ENCODE results near the gene TNFRSF4. TPM values are rescaled to one million over a fixed set of nuclear protein-coding genes. Genes with fewer than 3 reads are reported as not detected.
A peak's percentile ranks its signal among the peaks of the same experiment; 100 is the strongest.

Gene TNFRSF4
- total and polyA plus RNA-seq, 4 donors = 1.0 to 3.5 (median 1.6) TPM; not detected in 1

DNA sequence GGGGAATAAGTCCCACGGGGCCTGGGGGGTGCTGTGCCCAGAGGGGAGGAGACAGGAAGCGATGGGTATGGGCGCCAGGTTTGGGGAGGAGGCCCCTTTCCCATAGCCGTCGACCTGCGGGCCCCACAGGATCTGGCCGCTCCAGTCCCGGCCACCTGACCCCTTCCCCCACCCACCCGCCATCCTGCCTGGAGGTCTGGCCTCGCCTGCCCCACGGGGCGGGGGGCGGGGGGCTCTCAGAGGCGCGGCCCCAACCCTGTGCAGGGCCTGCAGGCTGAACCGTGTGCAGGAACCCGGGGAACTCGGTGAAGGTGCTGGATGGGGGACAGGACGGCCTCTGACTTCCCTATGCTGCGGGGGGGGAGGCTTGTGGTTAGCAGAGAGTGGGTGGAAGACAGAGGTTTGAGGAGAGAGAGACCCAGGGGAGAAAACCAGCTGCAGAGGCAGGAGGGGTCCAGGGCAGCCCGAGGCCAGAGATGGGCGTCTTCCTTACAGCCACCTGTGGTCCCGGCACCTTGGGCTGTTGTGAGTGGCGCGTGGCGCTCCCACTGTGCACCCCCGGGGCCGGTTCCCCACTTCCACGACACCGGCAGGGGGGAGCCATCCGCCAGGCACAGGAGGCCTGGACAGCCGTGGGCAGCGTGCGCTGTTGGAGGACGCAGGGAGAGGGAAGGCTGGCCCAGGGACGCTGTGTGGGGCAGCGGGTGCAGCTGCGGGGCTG is 5.1 kb downstream of the TNFRSF4 start:
- ATAC-seq (ENCODE audit: low FRiP score) = no peak
- WGBS, 2 donors = 66 to 70% methylated on average over 37 to 38 of the region's 38 CpGs
- Histone ChIP-seq H3K36me3 (ENCODE audit: control insufficient read depth in 1 of 2, insufficient read depth in 2 of 2, low read length in 1 of 2) (no peaks in the 10 kb centered on the region), H3K27ac (ENCODE audit: low read depth in 1 of 2, low read length in 2 of 2) (no peak overlapping the region), H3K9me3 (ENCODE audit: control insufficient read depth, low read length) (no peaks in the 10 kb centered on the region), H3K27me3 (ENCODE audit: control insufficient read depth in 1 of 2, insufficient read depth in 2 of 2, low read length in 1 of 2) (no peaks in the 10 kb centered on the region), H3K4me3 (ENCODE audit: low read length in 2 of 2) (no peak overlapping the region), H3K4me1 (ENCODE audit: control insufficient read depth in 1 of 2, insufficient read depth in 2 of 2, low read length in 2 of 2) (no peaks in the 10 kb centered on the region)
- peak; percentile 45 to 69 for DNase-seq
- intact Hi-C loops (cut with DNase I) = no loop called here

DNA sequence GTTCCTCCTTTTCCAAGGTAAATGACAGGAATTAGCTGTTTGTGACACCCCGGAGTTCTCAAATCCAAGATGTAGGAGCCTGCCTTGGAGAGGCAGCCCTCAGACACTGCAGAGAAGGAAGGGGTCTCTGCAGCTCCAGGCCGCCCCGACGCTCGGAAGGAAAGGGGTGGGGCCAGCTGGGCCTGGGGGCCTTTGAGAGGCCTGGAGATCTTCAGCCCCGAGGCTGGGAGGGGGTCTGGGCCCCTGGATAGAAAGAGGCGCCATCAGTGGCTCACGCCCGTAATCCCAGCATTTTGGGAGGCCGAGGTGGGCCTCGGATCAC is 6.4 kb downstream of the TNFRSF4 start:
- Histone ChIP-seq H3K36me3 (ENCODE audit: control insufficient read depth in 1 of 2, insufficient read depth in 2 of 2, low read length in 1 of 2) (no peaks in the 10 kb centered on the region), H3K27ac (ENCODE audit: low read depth in 1 of 2, low read length in 2 of 2) (no peak overlapping the region), H3K27me3 (ENCODE audit: control insufficient read depth in 1 of 2, insufficient read depth in 2 of 2, low read length in 1 of 2) (no peaks in the 10 kb centered on the region), H3K4me1 (ENCODE audit: control insufficient read depth in 1 of 2, insufficient read depth in 2 of 2, low read length in 2 of 2) (no peaks in the 10 kb centered on the region), H3K9me3 (ENCODE audit: control insufficient read depth, low read length) (no peaks in the 10 kb centered on the region), H3K4me3 (ENCODE audit: low read length in 2 of 2) (no peak overlapping the region)
- 64% methylated on average over 11 of the region's 11 CpGs for WGBS, 2 donors
- ATAC-seq (ENCODE audit: low FRiP score) (no peak), DNase-seq (peak; percentile 35 to 70)
- intact Hi-C loops (cut with DNase I) = no loop called here

DNA sequence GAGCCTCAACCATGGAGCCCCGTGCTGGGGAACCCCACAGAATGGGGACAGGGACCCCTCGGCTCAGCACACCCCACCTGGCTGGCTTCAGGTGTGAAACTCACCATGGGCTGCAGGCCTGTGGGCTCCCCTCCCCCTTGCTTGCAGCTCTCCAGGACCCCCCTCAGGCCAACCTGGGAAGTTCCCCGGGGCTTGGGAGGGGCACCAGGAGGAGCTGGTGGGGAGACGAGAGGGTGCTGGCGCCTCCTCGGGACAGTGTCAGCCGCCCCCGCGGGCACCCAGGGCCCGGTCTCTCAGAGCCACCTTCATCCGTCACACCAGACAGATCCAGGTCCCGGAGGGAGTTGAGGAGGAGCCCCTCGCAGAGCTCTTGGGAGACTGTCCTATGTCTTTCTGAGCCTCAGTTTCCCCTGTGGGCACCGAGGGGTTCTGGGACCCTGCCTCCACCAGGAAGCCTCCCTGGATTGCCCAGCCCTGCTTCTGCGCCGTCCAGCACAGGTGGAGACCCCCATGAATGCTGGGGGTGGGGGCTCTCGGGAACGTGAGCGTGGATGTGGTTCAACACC is 6.9 kb downstream of the TNFRSF4 start:
- peak; percentile 41 to 68 for DNase-seq
- H3K4me1 ChIP-seq (ENCODE audit: control insufficient read depth in 1 of 2, insufficient read depth in 2 of 2, low read length in 2 of 2) = no peaks in the 10 kb centered on the region
- intact Hi-C loops (cut with DNase I) = no loop called here
- H3K9me3 ChIP-seq (ENCODE audit: control insufficient read depth, low read length) = no peaks in the 10 kb centered on the region
- H3K36me3 ChIP-seq (ENCODE audit: control insufficient read depth in 1 of 2, insufficient read depth in 2 of 2, low read length in 1 of 2) = no peaks in the 10 kb centered on the region
- WGBS, 2 donors = 53 to 57% methylated on average over 17 to 19 of the region's 19 CpGs
- no peak overlapping the region for H3K4me3 ChIP-seq (ENCODE audit: low read length in 2 of 2)
- H3K27ac ChIP-seq (ENCODE audit: low read depth in 1 of 2, low read length in 2 of 2) = no peak overlapping the region
- no peak for ATAC-seq (ENCODE audit: low FRiP score)
- H3K27me3 ChIP-seq (ENCODE audit: control insufficient read depth in 1 of 2, insufficient read depth in 2 of 2, low read length in 1 of 2) = no peaks in the 10 kb centered on the region

DNA sequence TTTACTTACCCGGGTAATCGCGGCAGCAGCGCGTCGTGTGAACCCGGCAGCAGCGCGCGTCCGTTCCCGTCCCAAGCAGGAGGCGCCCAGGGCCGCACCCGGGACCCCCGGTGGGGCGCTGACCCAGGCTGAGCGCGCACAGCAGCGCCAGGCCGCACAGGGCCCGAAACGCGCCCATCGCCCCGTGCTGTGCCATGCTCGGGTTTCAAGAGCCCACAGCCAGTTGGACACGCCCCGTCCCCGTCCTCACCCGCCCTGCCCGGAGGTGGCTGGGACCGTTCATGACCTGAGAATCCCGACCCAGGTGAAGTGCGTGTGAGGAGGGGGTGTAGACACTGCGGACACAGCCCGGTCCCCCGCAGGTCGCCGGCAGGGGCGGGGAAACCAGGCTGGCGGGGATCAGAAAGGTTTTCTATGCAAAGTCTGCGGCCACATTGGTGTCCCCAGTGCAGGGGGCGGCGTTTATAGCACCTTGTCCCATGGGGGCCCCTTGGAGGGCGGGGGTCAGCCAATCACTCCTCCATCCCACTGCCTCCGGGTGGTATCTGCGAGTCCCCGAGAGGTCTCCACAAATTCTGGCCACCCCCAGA is 7.5 kb downstream of the TNFRSF4 start, which contains the start of gene TNFRSF18:
TSS of gene TNFRSF18 (minus strand) at position 217 of the 590 bp plus-strand sequence. CDS start at position 196, 21 bp downstream.
- Histone ChIP-seq H3K9me3 (ENCODE audit: control insufficient read depth, low read length) (no peaks in the 10 kb centered on the region), H3K4me1 (ENCODE audit: control insufficient read depth in 1 of 2, insufficient read depth in 2 of 2, low read length in 2 of 2) (no peaks in the 10 kb centered on the region), H3K27ac (ENCODE audit: low read depth in 1 of 2, low read length in 2 of 2) (no peak within 1 kb of the TSS), H3K36me3 (ENCODE audit: control insufficient read depth in 1 of 2, insufficient read depth in 2 of 2, low read length in 1 of 2) (no peaks in the 10 kb centered on the region), H3K4me3 (ENCODE audit: low read length in 2 of 2) (no peak within 1 kb of the TSS), H3K27me3 (ENCODE audit: control insufficient read depth in 1 of 2, insufficient read depth in 2 of 2, low read length in 1 of 2) (no peaks in the 10 kb centered on the region)
- intact Hi-C loops (cut with DNase I) = no loop called here
- WGBS, 2 donors = 4 to 5% methylated on average over 47 to 49 of the region's 49 CpGs
- ATAC-seq (ENCODE audit: low FRiP score) = no peak
- DNase-seq = peak; percentile 45 to 76

DNA sequence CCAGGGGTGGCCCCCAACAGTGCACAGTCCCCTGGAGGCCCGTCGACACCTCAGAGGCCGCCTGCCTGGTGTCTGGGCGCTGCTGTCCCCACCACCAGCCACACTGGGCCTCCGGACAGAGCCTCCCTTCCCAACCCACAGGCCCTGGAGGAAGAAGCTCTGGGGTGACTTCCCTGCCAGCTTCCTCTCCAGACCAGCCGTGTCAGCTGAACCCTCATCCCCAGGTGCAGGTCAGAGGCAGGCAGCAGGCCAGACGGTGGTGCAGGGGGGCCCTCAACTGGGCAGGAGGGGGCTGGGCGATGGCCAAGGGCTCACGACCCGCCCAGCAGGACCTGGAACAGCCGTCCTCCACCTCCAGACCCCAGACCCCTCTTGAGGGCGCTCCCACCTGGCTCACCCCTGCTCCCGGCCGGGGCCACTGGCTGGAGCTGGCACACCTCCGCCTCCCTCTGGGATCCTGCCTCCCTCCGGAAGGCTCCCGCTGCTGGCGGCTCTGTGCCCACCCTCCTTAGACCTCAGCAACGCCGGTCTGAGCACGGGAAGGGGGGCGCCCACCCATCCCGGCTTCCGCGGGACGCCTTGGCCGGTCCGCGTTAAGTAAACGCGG is 8.1 kb downstream of the TNFRSF4 start:
- intact Hi-C loops (cut with DNase I) = no loop called here
- H3K4me1 ChIP-seq (ENCODE audit: control insufficient read depth in 1 of 2, insufficient read depth in 2 of 2, low read length in 2 of 2) = no peaks in the 10 kb centered on the region
- no peak overlapping the region for H3K4me3 ChIP-seq (ENCODE audit: low read length in 2 of 2)
- no peaks in the 10 kb centered on the region for H3K9me3 ChIP-seq (ENCODE audit: control insufficient read depth, low read length)
- H3K36me3 ChIP-seq (ENCODE audit: control insufficient read depth in 1 of 2, insufficient read depth in 2 of 2, low read length in 1 of 2) = no peaks in the 10 kb centered on the region
- no peak overlapping the region for H3K27ac ChIP-seq (ENCODE audit: low read depth in 1 of 2, low read length in 2 of 2)
- WGBS, 2 donors = 31 to 35% methylated on average over 27 to 31 of the region's 31 CpGs
- DNase-seq = peak; percentile 40 to 67
- no peak for ATAC-seq (ENCODE audit: low FRiP score)
- H3K27me3 ChIP-seq (ENCODE audit: control insufficient read depth in 1 of 2, insufficient read depth in 2 of 2, low read length in 1 of 2) = no peaks in the 10 kb centered on the region

DNA sequence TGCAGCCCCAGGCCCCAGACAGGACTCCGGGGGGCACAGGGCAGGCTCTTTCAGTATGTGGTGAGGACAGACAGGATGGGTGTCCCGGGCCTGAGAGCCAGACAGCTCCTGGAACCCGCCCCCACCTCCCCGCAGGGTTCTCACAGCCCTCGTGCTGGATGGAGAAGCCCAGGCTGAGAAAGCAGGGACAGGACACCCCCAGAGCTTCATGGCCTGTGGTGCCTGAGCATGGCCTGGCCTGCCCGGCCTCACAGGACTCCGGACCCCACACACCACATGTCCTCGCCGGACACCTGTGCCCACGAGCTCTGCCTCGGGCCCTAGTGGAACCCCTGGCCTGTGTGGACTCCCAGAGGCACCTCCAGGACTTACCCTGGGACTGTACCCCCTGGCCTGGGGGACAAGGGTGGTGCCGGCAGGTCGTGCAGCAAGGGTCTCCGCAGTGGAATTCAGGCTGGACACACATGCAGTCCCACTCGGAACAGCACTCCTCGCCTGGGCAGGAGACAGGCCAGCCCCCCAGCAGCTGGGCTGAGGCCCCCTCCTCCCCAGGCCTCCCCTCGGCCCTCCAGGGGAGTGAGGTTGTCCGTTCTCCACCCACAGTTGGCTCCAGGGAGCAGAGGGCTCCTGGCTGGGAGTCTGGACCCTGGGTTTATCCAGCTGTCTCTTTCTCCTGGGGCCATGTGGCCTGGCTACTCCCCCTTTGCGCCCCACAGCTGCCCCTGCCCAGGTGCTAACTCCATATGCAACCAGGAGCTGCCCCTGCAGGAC is 8.8 kb downstream of the TNFRSF4 start:
- Histone ChIP-seq H3K4me3 (ENCODE audit: low read length in 2 of 2) (no peak overlapping the region), H3K9me3 (ENCODE audit: control insufficient read depth, low read length) (no peaks in the 10 kb centered on the region), H3K27me3 (ENCODE audit: control insufficient read depth in 1 of 2, insufficient read depth in 2 of 2, low read length in 1 of 2) (no peaks in the 10 kb centered on the region), H3K36me3 (ENCODE audit: control insufficient read depth in 1 of 2, insufficient read depth in 2 of 2, low read length in 1 of 2) (no peaks in the 10 kb centered on the region), H3K4me1 (ENCODE audit: control insufficient read depth in 1 of 2, insufficient read depth in 2 of 2, low read length in 2 of 2) (no peaks in the 10 kb centered on the region), H3K27ac (ENCODE audit: low read depth in 1 of 2, low read length in 2 of 2) (no peak overlapping the region)
- no peak for ATAC-seq (ENCODE audit: low FRiP score)
- intact Hi-C loops (cut with DNase I) = no loop called here
- 89 to 94% methylated on average over 19 of the region's 19 CpGs for WGBS, 2 donors
- peak; percentile 41 to 70 for DNase-seq

DNA sequence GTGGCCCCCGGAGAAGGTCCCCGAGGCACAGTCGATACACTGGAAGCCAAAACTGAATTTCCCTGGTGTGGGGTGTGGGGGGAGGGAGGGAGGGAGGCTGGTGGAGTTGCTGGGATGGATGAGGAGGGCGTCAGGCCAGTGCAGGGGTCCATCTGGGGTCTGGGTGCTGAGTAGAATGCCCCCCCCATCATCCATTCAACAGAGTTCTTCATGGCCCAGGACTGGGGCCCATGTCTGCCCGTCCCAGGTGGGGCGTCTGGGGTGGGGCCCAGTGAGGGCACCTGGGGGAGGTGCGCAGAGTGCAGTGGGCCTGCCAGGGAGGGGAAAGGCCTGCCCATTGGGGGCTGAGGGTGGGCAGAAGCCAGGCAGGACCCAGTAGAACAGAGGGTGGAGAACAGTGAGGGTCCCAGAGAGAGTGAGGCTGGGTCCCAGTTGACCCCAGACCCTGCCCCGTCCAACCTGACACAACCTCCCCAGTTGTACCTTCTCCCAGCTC is 9.5 kb downstream of the TNFRSF4 start:
- intact Hi-C loops (cut with DNase I) = no loop called here
- ATAC-seq (ENCODE audit: low FRiP score) (no peak), DNase-seq (peak; percentile 29 to 30)
- H3K4me3 ChIP-seq (ENCODE audit: low read length in 2 of 2) = no peak overlapping the region
- WGBS, 2 donors = 92 to 93% methylated on average over 8 of the region's 8 CpGs
- no peaks in the 10 kb centered on the region for H3K27me3 ChIP-seq (ENCODE audit: control insufficient read depth in 1 of 2, insufficient read depth in 2 of 2, low read length in 1 of 2)
- H3K9me3 ChIP-seq (ENCODE audit: control insufficient read depth, low read length) = no peaks in the 10 kb centered on the region
- no peaks in the 10 kb centered on the region for H3K4me1 ChIP-seq (ENCODE audit: control insufficient read depth in 1 of 2, insufficient read depth in 2 of 2, low read length in 2 of 2)
- no peaks in the 10 kb centered on the region for H3K36me3 ChIP-seq (ENCODE audit: control insufficient read depth in 1 of 2, insufficient read depth in 2 of 2, low read length in 1 of 2)
- H3K27ac ChIP-seq (ENCODE audit: low read depth in 1 of 2, low read length in 2 of 2) = no peak overlapping the region

DNA sequence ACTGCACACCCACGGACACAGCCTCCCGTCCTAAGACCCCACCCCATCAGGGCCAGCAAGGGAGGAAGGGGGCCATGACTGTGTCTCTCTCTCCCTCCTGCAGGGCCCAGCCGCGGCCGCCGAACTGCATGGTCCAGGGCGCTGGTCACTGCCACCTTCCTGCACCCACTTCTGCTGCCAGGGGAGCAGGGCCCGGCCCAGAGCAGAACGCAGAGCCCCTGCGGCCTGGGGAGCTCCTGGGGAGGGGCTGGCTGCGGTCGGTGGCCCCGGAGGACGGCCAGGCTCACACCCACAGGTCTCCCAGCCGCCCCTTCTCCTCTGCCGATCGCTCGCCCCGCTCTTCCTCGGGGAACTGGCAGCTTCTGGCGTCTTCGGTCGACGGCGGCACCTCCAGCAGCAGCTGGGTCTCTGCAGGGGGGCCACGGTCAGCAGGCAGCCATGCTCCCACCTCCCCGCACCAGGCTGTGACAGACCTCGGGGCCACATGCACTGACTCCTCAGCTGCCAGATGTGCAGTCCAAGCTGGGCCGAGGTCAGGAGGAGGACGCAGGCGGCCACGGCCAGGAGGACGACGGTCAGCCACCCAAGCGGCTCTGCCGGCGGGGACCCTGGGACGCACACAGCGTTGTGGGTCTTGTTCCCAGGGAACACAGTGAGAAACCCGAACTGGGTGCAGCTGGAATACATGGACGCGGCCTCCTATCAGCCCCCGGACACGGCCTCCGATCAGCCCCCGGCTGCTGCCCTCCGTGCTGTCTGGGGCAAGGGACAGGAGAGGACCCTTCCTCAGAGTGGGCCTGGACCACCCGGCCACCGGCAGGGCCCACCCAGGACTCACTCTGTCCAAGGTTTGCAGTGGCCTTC is 10.2 kb downstream of the TNFRSF4 start:
- H3K4me1 ChIP-seq (ENCODE audit: control insufficient read depth in 1 of 2, insufficient read depth in 2 of 2, low read length in 2 of 2) = no peaks in the 10 kb centered on the region
- DNase-seq (peak; percentile 34 to 76), ATAC-seq (ENCODE audit: low FRiP score) (no peak)
- no peak overlapping the region for H3K4me3 ChIP-seq (ENCODE audit: low read length in 2 of 2)
- H3K27ac ChIP-seq (ENCODE audit: low read depth in 1 of 2, low read length in 2 of 2) = no peak overlapping the region
- no peaks in the 10 kb centered on the region for H3K9me3 ChIP-seq (ENCODE audit: control insufficient read depth, low read length)
- WGBS, 2 donors = 76 to 77% methylated on average over 49 of the region's 49 CpGs
- no peaks in the 10 kb centered on the region for H3K36me3 ChIP-seq (ENCODE audit: control insufficient read depth in 1 of 2, insufficient read depth in 2 of 2, low read length in 1 of 2)
- intact Hi-C loops (cut with DNase I) = no loop called here
- no peaks in the 10 kb centered on the region for H3K27me3 ChIP-seq (ENCODE audit: control insufficient read depth in 1 of 2, insufficient read depth in 2 of 2, low read length in 1 of 2)

Data from aorta (tissue), 5 donors.